Measurements from ENCODE around the gene FTO. TPM values are rescaled to one million over a fixed set of nuclear protein-coding genes. Genes with fewer than 3 reads are reported as not detected.

Gene FTO
- total and polyA plus RNA-seq, 2 donors from 2014 or later = 22.3 to 116 TPM

GRCh38 chr16:53817812-53818550 is 114.0 kb downstream of the FTO start:
- Histone ChIP-seq H3K27me3 (ENCODE audit: control insufficient read depth, insufficient read depth, low read length) (no peaks in the 10 kb centered on the region), H3K4me1 (ENCODE audit: control insufficient read depth in 2 of 3, insufficient read depth in 2 of 3, low read depth in 1 of 3, low read length in 3 of 3) (no peaks in the 10 kb centered on the region), H3K36me3 (ENCODE audit: control insufficient read depth in 2 of 3, insufficient read depth in 3 of 3, low read length in 3 of 3) (no peaks in the 10 kb centered on the region), H3K9me3 (ENCODE audit: control insufficient read depth in 2 of 3, insufficient read depth in 1 of 3, low read length in 3 of 3) (no peaks in the 10 kb centered on the region), H3K9ac (ENCODE audit: low read length in 3 of 3) (no peak overlapping the region), H3K27ac (ENCODE audit: low read depth in 2 of 2, low read length in 2 of 2) (no peak overlapping the region), H3K4me3 (ENCODE audit: low read length in 3 of 3) (no peak overlapping the region)
- FAIRE-seq (peak; percentile 13), DNase-seq (no peak)
- intact Hi-C loops (cut with DNase I) = no loop called here
- TF ChIP-seq CTCF (IDR thresholded peaks at IDR 0.05; ENCODE audit: borderline replicate concordance, extremely low read depth, insufficient read depth) = no peak

- FAIRE-seq = no peak
- Histone ChIP-seq H3K27ac (ENCODE audit: low read depth in 2 of 2, low read length in 2 of 2) (no peak overlapping the region), H3K9ac (ENCODE audit: low read length in 3 of 3) (no peak overlapping the region), H3K27me3 (ENCODE audit: control insufficient read depth, insufficient read depth, low read length) (no peaks in the 10 kb centered on the region), H3K9me3 (ENCODE audit: control insufficient read depth in 2 of 3, insufficient read depth in 1 of 3, low read length in 3 of 3) (no peaks in the 10 kb centered on the region), H3K4me3 (ENCODE audit: low read length in 3 of 3) (no peak overlapping the region), H3K4me1 (ENCODE audit: control insufficient read depth in 2 of 3, insufficient read depth in 2 of 3, low read depth in 1 of 3, low read length in 3 of 3) (no peaks in the 10 kb centered on the region), H3K36me3 (ENCODE audit: control insufficient read depth in 2 of 3, insufficient read depth in 3 of 3, low read length in 3 of 3) (peaks cover 0 to 2% (median 0%) of the 10 kb centered on the region in 3 donors)
- TF ChIP-seq CTCF (IDR thresholded peaks at IDR 0.05; ENCODE audit: borderline replicate concordance, extremely low read depth, insufficient read depth) = no peak
- intact Hi-C loops (cut with DNase I) = no loop called here
- no peak for DNase-seq
Observed at GRCh38 chr16:53821487-53821886, 117.5 kb downstream of the FTO start.

GRCh38 chr16:53821957-53822625 is 118.1 kb downstream of the FTO start:
- Histone ChIP-seq H3K4me3 (ENCODE audit: low read length in 3 of 3) (no peak overlapping the region), H3K36me3 (ENCODE audit: control insufficient read depth in 2 of 3, insufficient read depth in 3 of 3, low read length in 3 of 3) (peaks cover 0 to 3% (median 0%) of the 10 kb centered on the region in 3 donors), H3K27me3 (ENCODE audit: control insufficient read depth, insufficient read depth, low read length) (no peaks in the 10 kb centered on the region), H3K4me1 (ENCODE audit: control insufficient read depth in 2 of 3, insufficient read depth in 2 of 3, low read depth in 1 of 3, low read length in 3 of 3) (no peaks in the 10 kb centered on the region), H3K9ac (ENCODE audit: low read length in 3 of 3) (no peak overlapping the region), H3K27ac (ENCODE audit: low read depth in 2 of 2, low read length in 2 of 2) (no peak overlapping the region), H3K9me3 (ENCODE audit: control insufficient read depth in 2 of 3, insufficient read depth in 1 of 3, low read length in 3 of 3) (no peaks in the 10 kb centered on the region)
- no peak for TF ChIP-seq CTCF (IDR thresholded peaks at IDR 0.05; ENCODE audit: borderline replicate concordance, extremely low read depth, insufficient read depth)
- intact Hi-C loops (cut with DNase I) = no loop called here
- DNase-seq (no peak), FAIRE-seq (no peak)

All from kidney (tissue), 14 donors.